K562 (cell line): ENCODE results near the gene CYTH4. TPM values are rescaled to one million over a fixed set of nuclear protein-coding genes. Genes with fewer than 3 reads are reported as not detected.
A peak's percentile ranks its signal among the peaks of the same experiment; 100 is the strongest.

Experiments used
- ATF2 ChIP-seq: sonication (generic); formaldehyde crosslinking; IDR thresholded peaks from 2 replicates; pipeline ENCODE4 v1.8.1; 2022; ENCODE audit warnings: missing genetic modification reagents
- BRCA1 ChIP-seq, 2 experiments: fragments of 450-650 bp in 1 of 2; sonication (generic) in 1 of 2; formaldehyde crosslinking in 1 of 2; IDR thresholded peaks; 2 replicates each; pipeline versions ENCODE4 v1.5.0 to v1.6.1; 2017 to 2020; ENCODE audit warnings: mild to moderate bottlenecking in 1 of 2, missing genetic modification reagents in 1 of 2
- CBFA2T3 ChIP-seq: fragments of 450-650 bp; IDR thresholded peaks from 2 replicates; pipeline ENCODE4 v1.6.1; 2017
- CBX3 ChIP-seq, 2 experiments: IDR thresholded peaks; 1 replicate in 1 of 2; 2 replicates in 1 of 2; pipeline ENCODE4 v1.6.1; 2012; ENCODE audit warnings: inconsistent platforms in 2 of 2, low read length in 2 of 2, borderline replicate concordance in 1 of 2, control low read depth in 1 of 2
- CEBPB ChIP-seq: fragments of 450-650 bp; IDR thresholded peaks from 2 replicates; pipeline ENCODE4 v1.6.1; 2016; ENCODE audit warnings: missing genetic modification characterization, missing compliant biosample characterization
- COPS2 ChIP-seq: fragments of 450-650 bp; conservative IDR thresholded peaks from 2 replicates; pipeline ENCODE4 v1.6.1; 2016; ENCODE audit warnings: mild to moderate bottlenecking, moderate library complexity
- GATAD2A ChIP-seq: fragments of 450-650 bp; IDR thresholded peaks from 2 replicates; pipeline ENCODE4 v1.6.1; 2017
- GATAD2B ChIP-seq: fragments of 450-650 bp; IDR thresholded peaks from 2 replicates; pipeline ENCODE4 v1.6.1; 2017; ENCODE audit warnings: mild to moderate bottlenecking, borderline replicate concordance
- GTF2A2 ChIP-seq: IDR thresholded peaks from 2 replicates; pipeline ENCODE4 v1.6.1; 2016; ENCODE audit warnings: mild to moderate bottlenecking, missing genetic modification characterization, missing compliant biosample characterization
- MITF ChIP-seq: IDR thresholded peaks from 2 replicates; pipeline ENCODE4 v1.6.1; 2014; ENCODE audit warnings: antibody characterized with exemption
- NR2C2 ChIP-seq, 2 experiments: fragments of 200-800 bp in 1 of 2; sonication (Bioruptor generic) in 1 of 2; sonication (generic) in 1 of 2; formaldehyde crosslinking in 1 of 2; IDR thresholded peaks; 2 replicates each; pipeline versions ENCODE4 v1.6.1 to v1.8.0; 2016 to 2022; ENCODE audit warnings: mild to moderate bottlenecking in 1 of 2, missing compliant biosample characterization in 1 of 2, missing genetic modification characterization in 1 of 2, missing genetic modification reagents in 1 of 2
- PURB ChIP-seq: sonication (generic); formaldehyde crosslinking; IDR thresholded peaks from 2 replicates; pipeline ENCODE4 v1.9.0; 2021; ENCODE audit warnings: low read depth, mild to moderate bottlenecking, missing genetic modification reagents
- RUNX1 ChIP-seq: sonication (generic); IDR thresholded peaks from 2 replicates; pipeline ENCODE4 v1.6.1; 2016; ENCODE audit warnings: antibody characterized with exemption, low read depth
- SAP30 ChIP-seq: fragments of 200-600 bp; sonication (generic); IDR thresholded peaks from 2 replicates; pipeline ENCODE4 v1.6.1; 2012; ENCODE audit warnings: borderline replicate concordance, low read depth, mild to moderate bottlenecking, moderate library complexity, low read length, control low read depth, inconsistent platforms; ENCODE audit not compliant: insufficient read depth, poor library complexity, severe bottlenecking
- TBL1XR1 ChIP-seq, 2 experiments: IDR thresholded peaks; 2 replicates each; pipeline ENCODE4 v1.6.1; 2012; ENCODE audit warnings: improper control_type of control experiment in 2 of 2, low read length in 2 of 2, mild to moderate bottlenecking in 1 of 2
- TEAD1 ChIP-seq, 2 experiments: fragments of 450-650 bp in 1 of 2; sonication (generic) in 1 of 2; formaldehyde crosslinking; IDR thresholded peaks; 2 replicates each; pipeline versions ENCODE4 v1.4.0 to v1.8.0; 2020 to 2022; ENCODE audit warnings: mild to moderate bottlenecking in 2 of 2, missing genetic modification reagents in 1 of 2
- ZBTB43 ChIP-seq: sonication (generic); formaldehyde crosslinking; IDR thresholded peaks from 2 replicates; pipeline ENCODE4 v1.8.0; 2023; ENCODE audit warnings: mild to moderate bottlenecking, missing genetic modification reagents
- ZNF239 ChIP-seq: fragments of 250-450 bp; sonication (Bioruptor Pico); IDR thresholded peaks from 2 replicates; pipeline ENCODE4 v1.4.0; 2020; ENCODE audit warnings: mild to moderate bottlenecking
- ZNF280A ChIP-seq: fragments of 450-650 bp; IDR thresholded peaks from 2 replicates; pipeline ENCODE4 v1.6.1; 2018; ENCODE audit warnings: mild to moderate bottlenecking, low read depth; ENCODE audit not compliant: partially characterized antibody
- ZNF324 ChIP-seq: fragments of 250-450 bp; sonication (Bioruptor Pico); IDR thresholded peaks from 2 replicates; pipeline ENCODE4 v1.4.0; 2020; ENCODE audit warnings: mild to moderate bottlenecking
- ZNF398 ChIP-seq: fragments of 250-450 bp; sonication (Bioruptor Pico); IDR thresholded peaks from 2 replicates; pipeline ENCODE4 v1.8.0; 2021; ENCODE audit warnings: moderate library complexity, mild to moderate bottlenecking, inconsistent platforms
- polyA plus RNA-seq, 8 experiments: library from polyadenylated mRNA; depleted of rRNA in 4 of 8; stranded (reverse) in 5 of 8; unstranded in 3 of 8; fragments of >200 nt; fragmentation: Nextera tagmentation in 2 of 8; fragmentation: Illumina TruSeq in 1 of 8; extraction: Ambion mirVana in 2 of 8; extraction: Trizol in 1 of 8; gene quantifications; 2 replicates each; pipeline versions ENCODE4 v1.2.1 to v1.2.3, GENCODE V29; 2011 to 2014; ENCODE audit warnings: inconsistent platforms in 1 of 8, missing spikeins in 1 of 8
- total RNA-seq, 7 experiments: library from RNA; depleted of rRNA in 6 of 7; stranded (reverse); fragments of >200 nt in 6 of 7; fragmentation: Illumina TruSeq in 2 of 7; extraction: Trizol in 2 of 7; gene quantifications; 2 replicates each; pipeline versions ENCODE4 v1.2.1 to v1.2.3, GENCODE V29; 2011 to 2021; ENCODE audit warnings: low replicate concordance in 1 of 7

Gene CYTH4
- total and polyA plus RNA-seq, 9 of the 15 experiments (the other 6 are each of a cell fraction or from before 2014, with no cell fraction given), result 0.03 to 2.0 (median 0.61) TPM; not detected in 1

- TF ChIP-seq NR2C2 (CRISPR knock-in tag; IDR thresholded peaks at IDR 0.05), result no peak
- peak; percentile 88 for TF ChIP-seq NR2C2 (tag; IDR thresholded peaks at IDR 0.05)
- TF ChIP-seq PURB (CRISPR knock-in tag), result no peak
- no peak for TF ChIP-seq COPS2
- no peak for TF ChIP-seq ATF2 (CRISPR knock-in tag)
- peak; percentile 83; the same call in 1 of the 2 replicates for TF ChIP-seq MITF
- TF ChIP-seq TBL1XR1 (IDR thresholded peaks at IDR 0.05; ENCODE audit: low read length in 2 of 2), result peak; percentile 52 to 74; a peak in 3 of 4 replicates
- peak; percentile 95 for TF ChIP-seq CBFA2T3
- TF ChIP-seq ZNF324 (CRISPR knock-in tag), result no peak
- TF ChIP-seq RUNX1, result no peak
- TF ChIP-seq BRCA1 (IDR thresholded peaks at IDR 0.05), result no peak
- TF ChIP-seq BRCA1 (CRISPR knock-in tag; IDR thresholded peaks at IDR 0.05), result no peak
- peak in 1 of 2 experiments; percentile 30; a peak in 1 of 3 replicates for TF ChIP-seq CBX3 (IDR thresholded peaks at IDR 0.05; ENCODE audit: borderline replicate concordance in 1 of 2, low read length in 2 of 2)
- TF ChIP-seq GTF2A2 (tag), result no peak
- no peak; the same call in 1 of the 2 replicates for TF ChIP-seq ZNF239 (CRISPR knock-in tag)
- TF ChIP-seq ZNF280A, result no peak
- peak; percentile 30 for TF ChIP-seq SAP30
- no peak for TF ChIP-seq CEBPB (tag)
- no peak for TF ChIP-seq TEAD1 (CRISPR knock-in tag; IDR thresholded peaks at IDR 0.05)
- 0 out of 2 replicates have a peak, but pooled peaks have one; percentile 22 for TF ChIP-seq ZBTB43
- TF ChIP-seq ZNF398, result no peak
- TF ChIP-seq GATAD2A, result no peak
- peak; percentile 85 for TF ChIP-seq GATAD2B
Observed at GRCh38 chr22:37242395-37242918, 39.9 kb upstream of the CYTH4 start (continued).
